HG03520 (cell line): ENCODE results near the gene KDM6A.
A peak's percentile ranks its signal among the peaks of the same experiment; 100 is the strongest.
"Not testable (repeated sequence)": the region's sequence is repeated elsewhere in the genome, so short reads cannot be mapped to it uniquely, and the experiment has no call there.

Source experiments
- ATAC-seq: cut with Tn5 transposase; IDR thresholded peaks from one replicate; pipeline ENCODE4 v1.9.1; 2021; ENCODE audit warnings: mild to moderate bottlenecking, moderate library complexity; ENCODE audit not compliant: unreplicated experiment

The KDM6A gene

DNA sequence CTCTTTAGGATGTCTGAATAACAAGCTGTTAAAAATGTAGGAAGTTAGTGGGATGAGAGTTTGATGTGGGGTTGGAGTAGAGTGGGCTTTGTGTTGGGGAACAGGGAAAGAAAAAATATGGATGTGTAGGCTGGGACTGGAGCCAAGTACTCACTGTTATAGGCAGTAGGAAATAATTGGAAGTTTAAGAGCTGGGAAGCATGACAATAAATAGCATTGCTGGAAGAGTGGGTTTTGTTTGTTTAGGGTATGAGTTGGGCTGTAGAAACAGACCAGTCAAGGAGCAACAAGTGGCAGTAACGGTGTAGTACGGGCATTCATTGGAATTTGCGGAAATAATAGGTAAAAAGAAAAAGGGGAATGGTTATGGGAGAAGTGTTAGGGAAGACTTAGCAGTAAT is 81.6 kb downstream of the KDM6A start:
- no peak for ATAC-seq

DNA sequence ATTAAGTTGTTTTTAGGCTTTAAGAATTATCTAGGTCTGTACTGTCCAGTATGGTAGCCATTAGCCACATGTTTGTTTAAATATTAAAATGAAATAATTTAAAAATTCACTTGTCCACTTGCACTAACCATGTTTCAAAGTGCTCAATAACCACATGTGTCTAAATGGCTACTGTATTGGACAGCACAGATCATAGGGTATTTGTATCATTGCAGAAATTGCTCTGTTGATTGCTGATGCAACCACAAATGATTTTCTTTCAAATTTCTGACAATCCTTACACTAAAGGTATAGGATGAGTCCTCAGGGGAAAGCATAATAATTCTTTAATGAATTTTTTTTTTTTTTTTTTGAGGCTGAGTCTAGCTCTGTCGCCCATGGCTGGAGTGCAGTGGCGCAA is 84.9 kb downstream of the KDM6A start:
- no peak for ATAC-seq

DNA sequence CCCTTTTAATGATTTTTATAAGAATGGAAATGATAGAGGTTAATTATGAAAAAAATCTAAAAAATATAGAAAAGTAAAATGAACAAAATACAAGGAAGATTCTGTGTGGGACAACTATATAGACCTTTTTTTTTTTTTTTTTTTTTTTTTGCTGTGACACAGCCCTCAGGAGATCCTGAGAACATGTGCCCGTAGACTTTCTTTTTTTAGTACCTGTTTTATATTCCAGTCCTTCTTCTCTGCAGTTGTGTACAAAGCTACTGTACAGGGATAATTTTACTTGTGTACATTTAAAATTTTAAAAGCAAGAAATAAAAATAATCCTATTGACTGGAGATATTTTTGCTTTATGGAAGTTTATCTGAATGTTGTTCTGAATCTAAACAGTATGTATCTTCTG is 85.5 kb downstream of the KDM6A start:
- ATAC-seq = no peak

DNA sequence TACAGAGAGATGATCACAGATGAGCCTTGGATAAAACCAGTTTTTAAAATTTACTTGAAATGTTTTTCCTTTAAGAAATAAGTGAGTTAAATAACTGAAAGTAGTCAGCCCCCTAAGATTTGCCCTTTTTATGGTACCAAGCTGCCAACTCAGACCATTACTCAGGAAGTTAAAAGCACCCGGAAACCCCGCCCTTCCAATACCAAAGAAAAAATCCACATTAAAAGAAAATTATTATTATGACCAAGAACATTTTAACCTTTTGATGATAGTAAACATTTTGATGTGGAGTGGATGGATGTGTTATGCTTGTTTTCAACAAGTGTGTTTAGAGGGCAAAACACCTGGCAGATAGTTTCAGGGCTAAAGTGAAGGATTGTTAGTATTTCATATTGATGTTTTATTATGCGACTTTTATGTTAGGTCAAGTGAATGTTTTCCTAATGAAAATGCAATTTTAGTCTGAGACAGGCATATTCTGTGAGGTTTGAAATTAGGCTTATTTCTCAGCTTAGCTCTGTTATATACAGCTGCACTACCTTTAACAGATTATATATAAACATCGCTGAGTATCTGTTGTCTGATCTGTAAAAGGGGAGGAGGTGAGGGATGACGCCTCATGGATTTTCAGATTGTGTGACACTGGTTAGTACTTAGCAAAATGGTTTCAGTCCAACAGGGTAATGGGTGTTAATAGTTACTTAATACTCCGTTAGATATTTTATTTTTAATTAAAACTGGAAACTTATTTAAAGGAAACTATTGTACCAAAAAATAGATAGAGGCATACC is 89.0 kb downstream of the KDM6A start:
- no peak for ATAC-seq

DNA sequence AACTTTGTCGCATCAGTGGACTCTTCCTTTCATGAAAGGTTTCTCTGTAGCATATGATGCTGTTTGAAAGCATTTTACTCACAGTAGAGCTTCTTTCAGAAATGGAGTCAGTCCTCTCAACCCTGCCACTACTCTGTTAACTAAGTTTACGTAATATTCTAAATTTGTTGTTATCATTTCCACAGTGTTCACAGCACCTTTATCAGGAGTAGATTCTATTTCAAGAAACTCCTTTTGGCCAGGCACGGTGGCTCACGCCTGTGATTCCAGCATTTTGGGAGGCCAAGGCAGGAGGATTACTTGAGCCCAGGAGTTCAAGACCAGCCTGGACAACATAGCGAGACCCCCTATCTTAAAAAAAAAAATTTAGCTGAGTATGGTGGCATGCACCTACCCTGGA is 90.0 kb downstream of the KDM6A start:
- no peak for ATAC-seq

DNA sequence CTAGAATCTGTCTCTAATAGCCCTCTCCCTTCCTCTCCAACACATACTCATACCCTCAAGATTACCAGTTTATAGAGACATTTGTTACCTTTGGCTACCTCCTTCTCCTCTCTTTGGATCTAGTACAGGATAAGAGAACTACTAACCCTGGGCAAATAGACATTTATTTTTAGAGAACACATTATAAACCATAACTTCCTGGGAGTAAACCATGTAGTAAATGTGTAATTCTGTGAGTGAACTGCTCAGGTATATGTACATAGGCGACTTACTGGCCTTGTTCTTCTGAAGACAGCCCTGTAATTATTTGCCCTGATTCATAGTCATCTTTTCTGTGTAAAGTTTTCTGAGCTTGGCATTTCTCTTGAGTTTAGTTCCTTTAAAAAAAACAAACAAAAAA is 94.2 kb downstream of the KDM6A start:
- no peak for ATAC-seq

DNA sequence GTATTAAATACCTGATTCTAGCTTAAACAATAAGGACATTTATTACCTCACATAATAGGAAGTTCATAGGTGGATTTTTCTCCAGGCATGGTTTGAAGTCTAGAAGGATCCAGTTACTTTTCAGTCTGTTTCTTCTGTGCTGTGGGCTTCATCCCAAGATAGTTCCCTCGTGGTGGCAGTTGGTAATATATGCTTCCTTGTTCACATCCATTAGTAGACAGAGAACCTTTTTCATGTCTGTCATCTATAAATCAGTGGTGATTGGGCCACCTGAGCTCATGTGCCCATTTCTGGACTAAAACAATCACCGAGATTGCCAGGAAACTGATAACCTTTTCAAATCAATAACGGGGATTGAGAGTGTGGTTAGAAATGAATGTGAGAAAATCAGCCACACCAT is 97.7 kb downstream of the KDM6A start:
- ATAC-seq = no peak

DNA sequence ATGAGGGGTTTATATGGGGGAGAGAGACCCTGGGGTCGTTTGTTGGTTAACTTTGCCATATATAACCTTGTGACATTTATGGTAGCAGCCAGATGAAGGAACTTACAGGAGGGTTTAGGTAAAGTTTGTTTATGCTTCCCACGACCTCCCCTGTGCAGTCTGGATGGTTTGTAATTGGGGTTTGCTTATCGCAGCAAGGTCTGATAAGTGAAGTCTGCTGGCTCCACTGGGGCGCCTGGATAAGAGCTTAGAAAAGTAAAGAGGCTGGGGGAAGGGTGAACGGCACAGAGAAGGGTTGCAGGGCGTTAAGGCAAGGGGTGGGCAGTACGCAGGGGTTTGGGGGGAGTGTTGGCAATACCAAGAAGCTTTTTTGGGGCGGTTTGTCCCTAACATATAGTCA is 98.7 kb downstream of the KDM6A start:
- ATAC-seq = no peak

DNA sequence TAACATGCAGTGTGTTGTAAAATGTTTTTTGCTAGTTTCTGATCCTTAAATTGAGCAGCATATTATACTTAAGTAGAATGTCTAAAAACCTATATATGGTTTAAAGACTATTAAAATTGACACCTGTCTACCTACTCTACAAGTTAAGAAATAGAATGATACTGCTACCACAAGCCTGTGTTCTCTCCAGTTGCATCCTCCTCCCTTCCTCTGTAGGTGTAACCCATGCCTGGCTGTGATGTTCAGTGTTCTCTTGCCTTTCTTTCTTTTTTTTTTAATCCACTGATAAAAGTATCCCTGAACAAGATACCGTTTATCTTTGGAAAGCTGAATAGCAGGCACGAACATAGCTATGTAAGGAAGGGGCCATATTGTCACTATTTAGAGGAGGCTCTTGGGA is 99.1 kb downstream of the KDM6A start:
- no peak for ATAC-seq

DNA sequence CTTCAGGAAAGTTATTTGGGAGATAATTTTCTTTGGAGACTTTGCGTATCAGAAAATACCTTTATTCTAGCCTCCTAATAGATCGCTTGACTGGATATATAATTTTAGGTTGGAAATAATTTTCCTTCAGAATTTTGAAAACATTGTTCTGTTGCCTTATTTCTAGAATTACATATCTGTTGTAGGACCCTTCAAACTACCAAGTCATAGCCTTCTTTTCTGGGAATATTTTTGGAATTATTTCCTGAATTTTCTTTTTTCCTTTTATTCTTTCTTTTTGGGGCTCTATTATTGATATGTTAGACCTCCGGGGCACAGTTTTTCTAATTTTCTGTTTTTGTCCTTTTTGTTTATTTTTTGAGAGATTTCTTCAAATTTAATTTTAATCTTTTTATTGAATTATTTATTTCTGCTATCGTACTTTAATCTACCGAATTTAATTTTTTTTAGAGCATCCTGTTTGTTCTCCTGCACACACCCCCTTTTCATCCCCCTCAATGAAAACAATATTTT is 100.5 kb downstream of the KDM6A start:
- ATAC-seq = no peak

DNA sequence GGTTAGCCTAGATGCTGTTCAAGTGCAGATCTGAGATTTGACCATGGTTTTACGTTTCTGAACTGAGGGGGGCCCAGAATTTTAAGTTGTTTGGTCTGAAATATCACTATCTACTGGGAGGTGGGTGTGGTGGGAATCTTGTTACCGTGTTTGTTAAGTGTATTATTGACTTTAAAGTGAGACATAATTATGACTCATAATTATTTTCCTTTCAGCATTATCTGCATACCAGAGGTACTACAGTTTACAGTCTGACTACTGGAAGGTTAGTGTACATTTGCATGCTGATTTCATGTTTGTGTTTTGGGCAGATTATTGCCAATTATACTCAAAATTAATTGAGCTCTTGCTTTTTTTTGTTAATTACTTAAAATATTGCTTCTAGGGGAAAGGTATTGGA is 101.5 kb downstream of the KDM6A start:
- no peak for ATAC-seq

DNA sequence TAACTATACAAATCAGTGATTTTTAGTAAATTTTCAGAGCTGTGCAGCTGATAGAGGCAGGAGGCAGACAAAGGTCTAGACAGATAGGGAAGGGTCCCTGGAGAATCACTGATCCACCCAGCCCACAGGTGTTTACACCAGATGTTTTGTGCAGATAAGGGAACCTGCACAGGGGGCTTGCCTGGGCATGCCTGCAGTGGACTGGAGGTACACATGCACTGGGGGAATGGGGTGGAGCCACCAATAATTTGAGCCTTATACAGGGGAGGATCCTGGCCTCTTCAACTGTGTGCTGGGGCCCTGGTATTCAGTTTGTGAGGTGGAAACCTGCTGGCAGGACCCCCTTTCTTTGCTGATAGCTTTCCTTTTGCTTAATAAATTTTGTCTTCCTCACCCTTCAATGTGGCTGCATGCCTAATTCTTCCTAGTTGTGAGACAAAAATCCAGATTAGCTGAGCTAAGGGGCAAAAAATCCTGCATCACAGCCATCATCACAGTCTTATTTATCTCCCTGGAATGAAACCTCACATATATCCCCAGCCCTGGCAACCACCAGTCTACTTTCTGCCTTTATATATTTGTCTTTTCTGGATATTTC is 102.8 kb downstream of the KDM6A start:
- ATAC-seq = no peak

DNA sequence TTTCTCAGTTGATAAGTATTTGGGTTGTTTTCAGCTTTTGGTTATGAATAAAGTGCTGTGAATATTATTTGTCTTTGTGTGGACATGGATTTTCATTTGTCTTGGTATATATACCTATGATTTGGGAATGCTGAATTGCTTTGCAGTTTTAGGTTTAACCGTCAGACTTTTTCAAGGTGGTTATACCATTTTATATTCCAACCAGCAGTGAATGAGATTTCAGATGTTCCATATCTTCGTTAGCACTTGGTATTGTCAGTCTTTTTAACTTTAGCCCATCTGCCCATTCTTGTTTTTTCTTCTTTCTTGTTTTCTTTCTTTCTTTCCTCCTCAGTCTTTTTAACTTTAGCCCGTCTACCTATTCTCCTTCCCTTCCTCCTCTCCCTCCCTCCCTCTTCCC is 106.0 kb downstream of the KDM6A start:
- ATAC-seq = no peak

DNA sequence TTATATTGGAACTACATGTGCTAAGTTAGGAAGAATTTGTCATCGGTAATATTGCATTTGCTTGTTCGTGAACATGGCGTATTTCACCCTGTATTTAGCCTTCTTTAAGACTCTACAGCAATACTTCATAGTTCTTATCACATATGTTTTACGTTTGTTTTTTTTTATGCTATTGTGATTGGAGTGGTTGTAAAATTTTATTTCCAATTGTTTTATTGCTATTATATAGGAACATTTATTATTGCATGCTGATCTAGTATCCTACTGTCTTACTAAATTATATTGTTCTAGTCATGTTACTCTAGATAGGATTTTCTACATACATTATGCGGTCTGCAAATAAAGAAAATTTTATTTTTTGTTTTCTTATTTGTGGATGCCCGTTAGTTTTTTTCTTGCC is 107.4 kb downstream of the KDM6A start:
- ATAC-seq = no peak

DNA sequence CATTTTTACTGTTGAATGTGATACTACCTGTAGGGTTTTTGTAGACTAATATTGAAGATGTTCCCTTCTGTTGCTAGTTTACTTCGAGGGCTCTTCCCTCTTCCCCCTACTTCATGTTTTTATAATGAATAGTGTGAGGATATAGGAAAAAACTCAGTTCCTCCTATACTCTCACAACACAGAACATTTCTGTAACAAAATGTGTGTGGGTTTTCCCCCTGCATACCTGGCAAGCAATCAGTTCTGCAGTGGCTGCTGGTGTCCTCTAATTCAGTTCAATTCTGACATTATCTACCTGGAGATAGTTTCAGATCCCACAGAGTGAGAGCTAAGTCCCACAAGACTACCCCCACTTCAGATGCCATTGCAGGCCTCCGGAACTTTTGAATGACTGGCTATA is 107.9 kb downstream of the KDM6A start:
- no peak for ATAC-seq

DNA sequence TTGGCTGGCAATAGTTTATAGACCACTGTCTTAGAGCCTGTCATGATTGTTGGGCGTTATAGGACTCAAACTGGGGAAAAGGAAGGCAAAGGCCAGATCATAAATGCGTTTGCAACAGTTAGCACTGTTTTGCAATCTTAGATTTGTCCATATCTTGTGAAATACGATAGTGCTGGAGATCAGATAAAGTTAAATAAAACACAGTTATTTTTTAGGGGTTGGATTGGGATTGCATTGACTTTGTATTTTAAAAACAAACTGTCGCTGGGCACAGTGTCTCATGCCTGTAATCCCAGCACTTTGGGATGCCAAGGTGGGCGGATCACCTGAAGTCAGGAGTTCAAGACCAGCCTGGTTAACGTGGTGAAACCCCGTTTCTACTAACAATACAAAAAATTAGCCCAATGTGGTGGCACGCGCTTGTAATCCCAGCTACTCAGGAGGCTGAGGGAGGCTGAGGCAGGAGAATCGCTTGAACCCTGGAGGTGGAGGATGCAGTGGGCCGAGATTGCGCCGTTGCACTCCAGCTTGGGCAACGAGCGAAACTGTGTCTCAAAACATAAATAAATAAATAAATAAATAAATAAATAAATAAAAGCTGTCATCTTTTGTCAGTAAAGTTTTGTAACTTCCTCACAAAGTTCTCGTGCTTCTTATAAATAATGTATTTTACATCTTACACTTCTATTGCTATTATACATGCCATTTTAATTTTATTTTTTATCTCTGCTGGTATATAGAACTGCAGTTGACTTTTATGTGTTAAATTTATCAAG is 117.2 kb downstream of the KDM6A start:
- no peak for ATAC-seq

DNA sequence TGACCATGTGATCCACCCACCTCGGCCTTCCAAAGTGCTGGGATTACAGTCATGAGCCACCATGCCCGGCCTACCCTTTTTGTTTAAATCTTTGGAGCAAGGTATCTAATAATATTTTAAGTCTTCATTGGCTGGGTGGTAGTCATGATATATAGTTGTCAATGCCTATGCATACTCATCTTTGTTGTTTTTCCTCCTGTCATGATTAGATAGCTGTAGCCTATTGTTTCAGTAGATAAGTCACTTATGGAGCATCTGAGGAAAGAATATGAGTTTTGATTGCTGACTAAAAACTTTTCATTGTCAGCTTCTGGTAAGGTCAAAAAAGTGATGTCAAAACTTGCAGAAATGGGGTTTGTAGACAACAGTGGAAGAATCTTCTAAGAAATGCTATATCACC is 119.8 kb downstream of the KDM6A start:
- ATAC-seq = no peak

DNA sequence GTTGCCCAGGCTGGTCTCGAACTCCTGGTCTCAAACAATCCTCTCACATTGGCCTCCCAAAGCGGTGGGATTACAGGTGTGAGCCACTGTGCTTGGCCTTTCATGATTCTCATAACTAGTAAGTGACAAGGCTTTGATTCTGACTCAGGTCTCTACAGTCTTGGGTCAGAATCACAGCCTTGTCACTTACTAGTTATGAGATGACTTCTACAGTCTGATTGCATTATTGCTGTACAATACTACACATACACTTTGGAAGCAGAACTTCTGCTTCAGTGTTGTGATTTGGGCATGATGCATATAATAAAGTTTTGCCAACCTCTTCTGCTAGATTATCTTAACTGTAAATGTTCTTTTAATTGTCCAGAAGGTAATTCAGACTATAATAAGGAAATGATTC is 123.3 kb downstream of the KDM6A start:
- peak; percentile 61 for ATAC-seq

DNA sequence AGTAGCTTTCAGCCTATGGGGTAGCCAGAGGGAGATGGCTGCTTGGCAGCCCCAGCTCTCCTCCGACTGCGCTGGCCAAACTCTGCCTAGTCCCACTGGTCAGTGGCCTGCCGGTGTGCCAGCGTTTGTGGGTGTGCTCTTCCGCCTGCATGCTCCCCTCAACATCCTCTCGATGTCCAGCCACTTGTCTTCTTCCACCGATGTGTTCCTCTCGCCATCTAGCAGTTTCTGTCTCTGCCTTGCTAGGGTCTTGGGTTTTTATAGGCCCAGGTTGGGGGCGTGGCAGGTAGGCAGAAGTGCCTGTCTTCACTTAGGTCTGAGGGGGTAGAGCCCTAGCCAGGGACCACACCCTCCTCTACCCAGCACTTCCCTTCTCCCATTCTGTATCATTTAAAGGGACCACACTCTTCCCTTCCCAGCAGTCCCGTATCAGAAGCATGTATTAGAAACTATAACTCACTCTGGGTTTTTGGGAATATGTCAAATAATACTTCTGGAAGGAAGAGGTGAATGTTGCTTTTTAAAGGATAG is 124.4 kb downstream of the KDM6A start:
- no peak for ATAC-seq

DNA sequence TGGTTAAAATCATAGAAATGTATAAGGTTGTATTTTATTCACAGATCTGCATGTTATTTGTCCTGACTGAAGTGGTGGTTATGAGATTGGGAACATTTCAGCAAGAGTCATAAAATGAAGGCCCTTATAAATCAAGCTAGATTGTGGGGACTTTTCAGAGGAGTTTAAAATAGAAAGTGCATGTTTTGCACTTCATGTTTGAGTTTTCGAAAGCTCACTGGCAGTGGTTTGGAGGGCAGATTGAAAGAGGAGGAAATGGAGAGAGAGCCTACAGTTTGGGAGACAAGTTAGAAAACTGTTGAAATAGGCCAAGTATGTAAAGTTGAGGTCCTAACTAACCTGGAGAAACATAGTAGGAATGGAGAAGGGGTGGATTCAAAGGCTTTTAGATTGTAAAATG is 124.9 kb downstream of the KDM6A start:
- no peak for ATAC-seq

DNA sequence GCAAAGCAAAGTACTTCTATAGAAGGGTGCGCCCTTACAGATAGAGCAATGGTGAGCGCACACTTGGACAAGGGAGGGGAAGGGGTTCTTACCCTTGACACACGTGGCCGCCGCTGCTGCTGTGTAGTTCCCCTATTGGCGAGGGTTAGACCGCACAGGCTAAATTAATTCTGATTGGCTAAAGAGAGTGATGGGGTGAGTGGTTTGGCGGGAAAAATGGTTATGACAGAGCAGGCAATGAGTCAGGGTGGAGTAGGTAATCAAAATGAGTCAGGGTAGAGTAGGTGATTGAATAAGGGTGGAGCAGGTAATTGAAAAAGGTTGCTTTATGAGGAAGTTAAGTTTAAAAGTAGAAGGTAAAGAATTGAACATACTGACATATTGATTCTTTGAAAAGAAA is 126.2 kb downstream of the KDM6A start:
- not testable (repeated sequence) for ATAC-seq

DNA sequence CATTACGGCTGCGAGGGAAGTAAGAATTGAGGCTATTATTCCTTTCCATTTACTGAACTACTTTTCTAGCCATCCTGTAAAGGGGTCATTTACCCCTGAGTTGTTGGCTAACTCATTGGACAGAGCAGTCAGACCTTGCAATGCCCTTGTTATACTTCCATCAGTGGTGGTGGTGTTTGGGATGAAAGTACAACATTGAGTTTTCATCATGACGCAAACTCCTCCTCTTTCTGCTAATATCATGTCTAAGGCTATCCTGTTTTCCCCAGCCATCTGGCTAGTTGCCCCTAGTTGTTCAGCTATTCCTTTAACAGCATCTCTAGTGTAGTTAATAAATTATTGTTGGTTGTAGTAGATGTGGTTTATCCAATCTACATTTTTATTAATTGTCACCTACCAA is 126.9 kb downstream of the KDM6A start:
- not testable (repeated sequence) for ATAC-seq
